Adrenal gland (tissue), 5 donors: Measurements from ENCODE around the gene GLIS1.

Source experiments
- POLR2A ChIP-seq, 2 donors: fragments of 450-650 bp; IDR thresholded peaks; one replicate each; pipeline ENCODE4 v1.6.1; 2017; ENCODE audit warnings: antibody characterized with exemption in 2 of 2, mild to moderate bottlenecking in 2 of 2, moderate library complexity in 1 of 2
- TF ChIP-seq, protein P1 (sequence below), 6 experiments: fragments of 450-650 bp in 4 of 6; fragments of 200-600 bp in 2 of 6; sonication (generic) in 1 of 6; IDR thresholded peaks; 1 replicate in 5 of 6; 2 replicates in 1 of 6; pipeline versions ENCODE4 v1.5.1 to v1.8.0; 2016 to 2021; ENCODE audit warnings: antibody characterized with exemption in 6 of 6, mild to moderate bottlenecking in 2 of 6, moderate library complexity in 1 of 6
- donor health status: DM: no; HTN: no; CAD: no.

DNA sequence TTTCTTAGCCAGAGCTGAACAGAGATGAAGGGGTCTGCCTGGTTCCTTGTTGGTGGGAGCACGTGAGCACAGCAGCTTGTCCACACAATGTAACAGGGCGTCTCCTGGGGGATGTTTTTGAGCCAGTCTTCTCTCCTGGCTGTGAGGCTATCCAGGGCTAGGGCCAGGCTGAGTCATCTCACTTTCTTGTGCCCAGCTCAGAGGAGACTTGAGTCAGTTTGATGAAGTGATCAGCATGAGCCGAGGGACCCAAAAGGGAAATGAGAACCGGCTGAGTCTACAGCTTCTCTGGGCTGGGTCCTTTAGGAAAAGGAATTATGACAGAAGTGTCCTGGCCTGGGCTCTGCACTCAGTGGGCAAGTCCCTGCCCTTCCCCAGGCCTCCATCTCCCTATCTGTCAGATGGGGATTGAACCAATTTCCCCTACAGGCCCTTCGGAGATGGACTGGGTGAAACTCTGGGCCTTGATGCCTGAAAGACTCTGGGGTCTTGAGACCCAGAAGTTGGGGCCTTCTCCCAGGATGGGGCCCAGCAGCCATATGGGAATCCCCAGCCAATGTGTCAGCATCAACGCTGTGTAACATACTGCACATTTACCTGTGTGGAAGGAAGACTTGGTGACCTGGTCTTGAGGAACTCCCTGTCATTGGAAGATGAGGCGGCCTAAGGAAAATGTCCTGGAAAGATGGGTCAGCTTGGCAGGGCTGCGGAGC lies 243.2 kb downstream of the GLIS1 start:
- TF ChIP-seq, protein P1, sequence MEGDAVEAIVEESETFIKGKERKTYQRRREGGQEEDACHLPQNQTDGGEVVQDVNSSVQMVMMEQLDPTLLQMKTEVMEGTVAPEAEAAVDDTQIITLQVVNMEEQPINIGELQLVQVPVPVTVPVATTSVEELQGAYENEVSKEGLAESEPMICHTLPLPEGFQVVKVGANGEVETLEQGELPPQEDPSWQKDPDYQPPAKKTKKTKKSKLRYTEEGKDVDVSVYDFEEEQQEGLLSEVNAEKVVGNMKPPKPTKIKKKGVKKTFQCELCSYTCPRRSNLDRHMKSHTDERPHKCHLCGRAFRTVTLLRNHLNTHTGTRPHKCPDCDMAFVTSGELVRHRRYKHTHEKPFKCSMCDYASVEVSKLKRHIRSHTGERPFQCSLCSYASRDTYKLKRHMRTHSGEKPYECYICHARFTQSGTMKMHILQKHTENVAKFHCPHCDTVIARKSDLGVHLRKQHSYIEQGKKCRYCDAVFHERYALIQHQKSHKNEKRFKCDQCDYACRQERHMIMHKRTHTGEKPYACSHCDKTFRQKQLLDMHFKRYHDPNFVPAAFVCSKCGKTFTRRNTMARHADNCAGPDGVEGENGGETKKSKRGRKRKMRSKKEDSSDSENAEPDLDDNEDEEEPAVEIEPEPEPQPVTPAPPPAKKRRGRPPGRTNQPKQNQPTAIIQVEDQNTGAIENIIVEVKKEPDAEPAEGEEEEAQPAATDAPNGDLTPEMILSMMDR (IDR thresholded peaks at IDR 0.05), result no peak
- TF ChIP-seq POLR2A (IDR thresholded peaks at IDR 0.05), result no peak
